ENCODE results near the gene HSP90AB1. TPM values are rescaled to one million over a fixed set of nuclear protein-coding genes. Genes with fewer than 3 reads are reported as not detected.

Gene HSP90AB1
- total and polyA plus RNA-seq, 2 of the 8 experiments (the other 6 are each of a cell fraction or from before 2014, with no cell fraction given): 1,564 to 2,297 TPM

DNA sequence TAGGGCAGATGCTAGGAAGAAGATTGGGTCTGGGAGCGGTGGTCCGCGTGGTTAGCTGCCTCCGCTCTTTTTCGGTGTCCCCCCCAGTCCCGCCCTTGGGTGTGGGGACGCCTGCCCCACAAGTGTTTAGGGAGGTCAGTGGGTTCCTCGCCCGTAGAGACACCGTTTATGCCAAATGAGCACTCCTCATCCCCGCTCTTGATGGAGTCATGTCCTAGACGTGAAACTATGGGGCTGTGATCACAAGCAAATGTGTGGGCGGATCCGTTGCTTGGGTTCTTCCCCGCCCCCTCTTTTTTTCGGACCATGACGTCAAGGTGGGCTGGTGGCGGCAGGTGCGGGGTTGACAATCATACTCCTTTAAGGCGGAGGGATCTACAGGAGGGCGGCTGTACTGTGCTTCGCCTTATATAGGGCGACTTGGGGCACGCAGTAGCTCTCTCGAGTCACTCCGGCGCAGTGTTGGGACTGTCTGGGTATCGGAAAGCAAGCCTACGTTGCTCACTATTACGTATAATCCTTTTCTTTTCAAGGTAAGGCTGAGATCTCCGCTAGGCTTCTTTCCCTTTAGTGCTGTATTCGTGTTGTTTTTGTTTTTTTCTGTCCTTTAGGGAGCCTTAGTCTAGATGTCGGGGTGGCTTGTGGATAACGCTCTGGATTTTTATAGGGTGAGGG is at the start of gene HSP90AB1 (continued):
- TF ChIP-seq, protein P1, sequence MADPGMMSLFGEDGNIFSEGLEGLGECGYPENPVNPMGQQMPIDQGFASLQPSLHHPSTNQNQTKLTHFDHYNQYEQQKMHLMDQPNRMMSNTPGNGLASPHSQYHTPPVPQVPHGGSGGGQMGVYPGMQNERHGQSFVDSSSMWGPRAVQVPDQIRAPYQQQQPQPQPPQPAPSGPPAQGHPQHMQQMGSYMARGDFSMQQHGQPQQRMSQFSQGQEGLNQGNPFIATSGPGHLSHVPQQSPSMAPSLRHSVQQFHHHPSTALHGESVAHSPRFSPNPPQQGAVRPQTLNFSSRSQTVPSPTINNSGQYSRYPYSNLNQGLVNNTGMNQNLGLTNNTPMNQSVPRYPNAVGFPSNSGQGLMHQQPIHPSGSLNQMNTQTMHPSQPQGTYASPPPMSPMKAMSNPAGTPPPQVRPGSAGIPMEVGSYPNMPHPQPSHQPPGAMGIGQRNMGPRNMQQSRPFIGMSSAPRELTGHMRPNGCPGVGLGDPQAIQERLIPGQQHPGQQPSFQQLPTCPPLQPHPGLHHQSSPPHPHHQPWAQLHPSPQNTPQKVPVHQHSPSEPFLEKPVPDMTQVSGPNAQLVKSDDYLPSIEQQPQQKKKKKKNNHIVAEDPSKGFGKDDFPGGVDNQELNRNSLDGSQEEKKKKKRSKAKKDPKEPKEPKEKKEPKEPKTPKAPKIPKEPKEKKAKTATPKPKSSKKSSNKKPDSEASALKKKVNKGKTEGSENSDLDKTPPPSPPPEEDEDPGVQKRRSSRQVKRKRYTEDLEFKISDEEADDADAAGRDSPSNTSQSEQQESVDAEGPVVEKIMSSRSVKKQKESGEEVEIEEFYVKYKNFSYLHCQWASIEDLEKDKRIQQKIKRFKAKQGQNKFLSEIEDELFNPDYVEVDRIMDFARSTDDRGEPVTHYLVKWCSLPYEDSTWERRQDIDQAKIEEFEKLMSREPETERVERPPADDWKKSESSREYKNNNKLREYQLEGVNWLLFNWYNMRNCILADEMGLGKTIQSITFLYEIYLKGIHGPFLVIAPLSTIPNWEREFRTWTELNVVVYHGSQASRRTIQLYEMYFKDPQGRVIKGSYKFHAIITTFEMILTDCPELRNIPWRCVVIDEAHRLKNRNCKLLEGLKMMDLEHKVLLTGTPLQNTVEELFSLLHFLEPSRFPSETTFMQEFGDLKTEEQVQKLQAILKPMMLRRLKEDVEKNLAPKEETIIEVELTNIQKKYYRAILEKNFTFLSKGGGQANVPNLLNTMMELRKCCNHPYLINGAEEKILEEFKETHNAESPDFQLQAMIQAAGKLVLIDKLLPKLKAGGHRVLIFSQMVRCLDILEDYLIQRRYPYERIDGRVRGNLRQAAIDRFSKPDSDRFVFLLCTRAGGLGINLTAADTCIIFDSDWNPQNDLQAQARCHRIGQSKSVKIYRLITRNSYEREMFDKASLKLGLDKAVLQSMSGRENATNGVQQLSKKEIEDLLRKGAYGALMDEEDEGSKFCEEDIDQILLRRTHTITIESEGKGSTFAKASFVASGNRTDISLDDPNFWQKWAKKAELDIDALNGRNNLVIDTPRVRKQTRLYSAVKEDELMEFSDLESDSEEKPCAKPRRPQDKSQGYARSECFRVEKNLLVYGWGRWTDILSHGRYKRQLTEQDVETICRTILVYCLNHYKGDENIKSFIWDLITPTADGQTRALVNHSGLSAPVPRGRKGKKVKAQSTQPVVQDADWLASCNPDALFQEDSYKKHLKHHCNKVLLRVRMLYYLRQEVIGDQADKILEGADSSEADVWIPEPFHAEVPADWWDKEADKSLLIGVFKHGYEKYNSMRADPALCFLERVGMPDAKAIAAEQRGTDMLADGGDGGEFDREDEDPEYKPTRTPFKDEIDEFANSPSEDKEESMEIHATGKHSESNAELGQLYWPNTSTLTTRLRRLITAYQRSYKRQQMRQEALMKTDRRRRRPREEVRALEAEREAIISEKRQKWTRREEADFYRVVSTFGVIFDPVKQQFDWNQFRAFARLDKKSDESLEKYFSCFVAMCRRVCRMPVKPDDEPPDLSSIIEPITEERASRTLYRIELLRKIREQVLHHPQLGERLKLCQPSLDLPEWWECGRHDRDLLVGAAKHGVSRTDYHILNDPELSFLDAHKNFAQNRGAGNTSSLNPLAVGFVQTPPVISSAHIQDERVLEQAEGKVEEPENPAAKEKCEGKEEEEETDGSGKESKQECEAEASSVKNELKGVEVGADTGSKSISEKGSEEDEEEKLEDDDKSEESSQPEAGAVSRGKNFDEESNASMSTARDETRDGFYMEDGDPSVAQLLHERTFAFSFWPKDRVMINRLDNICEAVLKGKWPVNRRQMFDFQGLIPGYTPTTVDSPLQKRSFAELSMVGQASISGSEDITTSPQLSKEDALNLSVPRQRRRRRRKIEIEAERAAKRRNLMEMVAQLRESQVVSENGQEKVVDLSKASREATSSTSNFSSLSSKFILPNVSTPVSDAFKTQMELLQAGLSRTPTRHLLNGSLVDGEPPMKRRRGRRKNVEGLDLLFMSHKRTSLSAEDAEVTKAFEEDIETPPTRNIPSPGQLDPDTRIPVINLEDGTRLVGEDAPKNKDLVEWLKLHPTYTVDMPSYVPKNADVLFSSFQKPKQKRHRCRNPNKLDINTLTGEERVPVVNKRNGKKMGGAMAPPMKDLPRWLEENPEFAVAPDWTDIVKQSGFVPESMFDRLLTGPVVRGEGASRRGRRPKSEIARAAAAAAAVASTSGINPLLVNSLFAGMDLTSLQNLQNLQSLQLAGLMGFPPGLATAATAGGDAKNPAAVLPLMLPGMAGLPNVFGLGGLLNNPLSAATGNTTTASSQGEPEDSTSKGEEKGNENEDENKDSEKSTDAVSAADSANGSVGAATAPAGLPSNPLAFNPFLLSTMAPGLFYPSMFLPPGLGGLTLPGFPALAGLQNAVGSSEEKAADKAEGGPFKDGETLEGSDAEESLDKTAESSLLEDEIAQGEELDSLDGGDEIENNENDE (IDR thresholded peaks at IDR 0.05; ENCODE audit: insufficient replicate concordance, low read length): no peak
- TF ChIP-seq NRF1 (IDR thresholded peaks at IDR 0.05; ENCODE audit: low read depth, low read length) (no peak; the same call in 1 of the 2 replicates), POLR2A (IDR thresholded peaks at IDR 0.05; ENCODE audit: control extremely low read depth in 1 of 2, low read depth in 2 of 2, low read length in 2 of 2) (peak; percentile 99 to 100), SP4 (IDR thresholded peaks at IDR 0.05; ENCODE audit: low read length) (no peak; the same call in 1 of the 2 replicates), NANOG (IDR thresholded peaks at IDR 0.05; ENCODE audit: insufficient read depth, low read depth, low read length, poor library complexity, severe bottlenecking) (no peak), SIRT6 (IDR thresholded peaks at IDR 0.05; ENCODE audit: low read length) (no peak), CBX5 (IDR thresholded peaks at IDR 0.05; ENCODE audit: low read depth, low read length) (no peak), RNF2 (IDR thresholded peaks at IDR 0.05; ENCODE audit: borderline replicate concordance, low read depth, low read length, missing control alignments, poor library complexity, severe bottlenecking) (no peak), SUZ12 (IDR thresholded peaks at IDR 0.05; ENCODE audit: low read length) (no peak), HDAC6 (IDR thresholded peaks at IDR 0.05; ENCODE audit: low read depth, low read length) (no peak)
